Measurements from ENCODE around the gene SMIM44.

The SMIM44 gene

GRCh38 chr19:3444695-3445234 lies 38.5 kb downstream of the SMIM44 start:
- intact Hi-C loops (cut with DNase I; ENCODE audit: low total_unique reads) = no loop called here
- Histone ChIP-seq H3K27me3 (no peaks in the 10 kb centered on the region), H3K36me3 (peaks cover 20 to 90% (median 60%) of the 10 kb centered on the region in 3 donors), H3K27ac (peak overlapping the region in 1 of 2 donors; percentile 52), H3K9me3 (no peaks in the 10 kb centered on the region), H3K4me3 (no peak overlapping the region), H3K4me1 (peaks cover 0 to 44% (median 34%) of the 10 kb centered on the region in 4 donors)
- no peak for TF ChIP-seq CTCF (IDR thresholded peaks at IDR 0.05)
- no peak for DNase-seq

- intact Hi-C loops (cut with DNase I; ENCODE audit: low total_unique reads) = no loop called here
- TF ChIP-seq CTCF (IDR thresholded peaks at IDR 0.05) = no peak
- Histone ChIP-seq H3K4me3 (no peak overlapping the region), H3K27ac (peak overlapping the region; percentile 52 to 60), H3K27me3 (no peaks in the 10 kb centered on the region), H3K36me3 (peaks cover 16 to 83% (median 53%) of the 10 kb centered on the region in 3 donors), H3K9me3 (no peaks in the 10 kb centered on the region), H3K4me1 (peaks cover 0 to 44% (median 34%) of the 10 kb centered on the region in 4 donors)
- no peak for DNase-seq
Observed at GRCh38 chr19:3443840-3444694, 39.2 kb downstream of the SMIM44 start.

GRCh38 chr19:3442487-3443071 lies 40.7 kb downstream of the SMIM44 start:
- Histone ChIP-seq H3K36me3 (peaks cover 12 to 81% (median 51%) of the 10 kb centered on the region in 3 donors), H3K4me1 (peaks cover 0 to 44% (median 34%) of the 10 kb centered on the region in 4 donors), H3K4me3 (no peak overlapping the region), H3K27ac (peak overlapping the region; percentile 58 to 60), H3K9me3 (no peaks in the 10 kb centered on the region), H3K27me3 (no peaks in the 10 kb centered on the region)
- intact Hi-C loops (cut with DNase I; ENCODE audit: low total_unique reads) = no loop called here
- DNase-seq = no peak
- no peak for TF ChIP-seq CTCF (IDR thresholded peaks at IDR 0.05)

- Histone ChIP-seq H3K27ac (peak overlapping the region; percentile 58 to 60), H3K27me3 (no peaks in the 10 kb centered on the region), H3K9me3 (no peaks in the 10 kb centered on the region), H3K36me3 (peaks cover 18 to 83% (median 56%) of the 10 kb centered on the region in 3 donors), H3K4me3 (no peak overlapping the region), H3K4me1 (peaks cover 0 to 44% (median 34%) of the 10 kb centered on the region in 4 donors)
- TF ChIP-seq CTCF (IDR thresholded peaks at IDR 0.05) = no peak
- intact Hi-C loops (cut with DNase I; ENCODE audit: low total_unique reads) = no loop called here
- no peak for DNase-seq
Observed at GRCh38 chr19:3441986-3442329, 41.3 kb downstream of the SMIM44 start.

- H3K36me3 ChIP-seq = peaks cover 23 to 84% (median 56%) of the 10 kb centered on the region in 3 donors
Observed at GRCh38 chr19:3441089-3441985, 41.9 kb downstream of the SMIM44 start.

More at GRCh38 chr19:3441089-3441985, 41.9 kb downstream of the SMIM44 start:
- intact Hi-C loops (cut with DNase I; ENCODE audit: low total_unique reads) = no loop called here
- no peaks in the 10 kb centered on the region for H3K27me3 ChIP-seq
- TF ChIP-seq CTCF (IDR thresholded peaks at IDR 0.05) = no peak
- H3K4me3 ChIP-seq = no peak overlapping the region
- H3K4me1 ChIP-seq = peaks cover 0 to 44% (median 34%) of the 10 kb centered on the region in 4 donors
- no peaks in the 10 kb centered on the region for H3K9me3 ChIP-seq
- H3K27ac ChIP-seq = peak overlapping the region; percentile 58 to 60
- no peak for DNase-seq

All from tibial artery (tissue), 4 donors.